Measurements from ENCODE around the gene NR6A1.

Gene NR6A1

GRCh38 chr9:124771021-124771866 lies at the start of gene NR6A1:
TSS of gene NR6A1 (minus strand) at chr9:124771311.
- no peak for TF ChIP-seq ZNF274 (IDR thresholded peaks at IDR 0.05; ENCODE audit: low read depth, low read length)
- H3K4me3 ChIP-seq (ENCODE audit: low read length) = peak within 1 kb of the TSS; percentile 72

DNA sequence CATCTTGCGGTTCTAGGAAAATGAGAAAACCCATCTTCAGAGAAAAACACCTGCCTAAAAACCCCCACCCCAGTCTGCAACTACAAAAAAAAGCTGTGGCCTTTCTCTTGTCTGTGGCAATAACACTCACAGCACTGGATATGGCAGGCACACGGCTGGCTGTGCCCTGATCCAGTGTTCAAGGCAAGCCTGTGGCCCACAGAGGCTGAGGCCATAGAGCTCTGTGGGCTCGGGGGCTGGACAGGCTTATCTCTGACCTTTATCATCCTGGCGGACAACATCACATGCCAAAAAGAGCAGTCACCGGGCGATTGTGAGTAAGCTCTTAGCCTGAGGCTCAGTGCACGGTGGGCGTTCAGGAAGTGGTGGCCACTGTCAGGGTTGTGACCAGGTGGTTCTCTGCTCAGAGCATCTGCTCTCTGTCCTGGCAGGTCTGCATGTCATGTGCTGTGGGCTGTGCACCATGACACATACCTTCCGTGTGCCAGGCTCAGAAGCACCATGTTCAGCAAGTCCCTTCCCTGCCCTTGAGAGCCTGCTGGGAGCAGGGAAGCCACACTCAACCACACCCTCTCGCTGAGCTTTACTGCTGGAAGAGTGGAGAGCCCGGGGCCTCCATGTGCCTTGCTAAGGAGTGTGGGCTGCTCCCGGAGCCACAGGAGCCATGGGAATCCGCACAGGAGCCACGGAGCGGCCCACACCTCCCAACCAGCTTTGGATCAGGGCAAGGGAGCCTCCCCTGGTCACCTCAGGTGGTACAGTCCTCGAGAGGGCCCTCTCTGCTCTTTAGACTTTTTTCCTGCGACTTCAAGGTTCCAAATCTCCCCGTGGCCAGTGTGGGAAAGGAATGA lies 47.5 kb upstream of the NR6A1 start:
- no peak for TF ChIP-seq ZNF274 (IDR thresholded peaks at IDR 0.05; ENCODE audit: low read depth, low read length)
- H3K4me3 ChIP-seq (ENCODE audit: low read length) = no peak overlapping the region

GRCh38 chr9:124815601-124816000 lies 44.5 kb upstream of the NR6A1 start:
- no peak overlapping the region for H3K4me3 ChIP-seq (ENCODE audit: low read length)
- TF ChIP-seq ZNF274 (IDR thresholded peaks at IDR 0.05; ENCODE audit: low read depth, low read length) = no peak

- no peak overlapping the region for H3K4me3 ChIP-seq (ENCODE audit: low read length)
- no peak for TF ChIP-seq ZNF274 (IDR thresholded peaks at IDR 0.05; ENCODE audit: low read depth, low read length)
Observed at GRCh38 chr9:124814164-124814535, 43.0 kb upstream of the NR6A1 start.

DNA sequence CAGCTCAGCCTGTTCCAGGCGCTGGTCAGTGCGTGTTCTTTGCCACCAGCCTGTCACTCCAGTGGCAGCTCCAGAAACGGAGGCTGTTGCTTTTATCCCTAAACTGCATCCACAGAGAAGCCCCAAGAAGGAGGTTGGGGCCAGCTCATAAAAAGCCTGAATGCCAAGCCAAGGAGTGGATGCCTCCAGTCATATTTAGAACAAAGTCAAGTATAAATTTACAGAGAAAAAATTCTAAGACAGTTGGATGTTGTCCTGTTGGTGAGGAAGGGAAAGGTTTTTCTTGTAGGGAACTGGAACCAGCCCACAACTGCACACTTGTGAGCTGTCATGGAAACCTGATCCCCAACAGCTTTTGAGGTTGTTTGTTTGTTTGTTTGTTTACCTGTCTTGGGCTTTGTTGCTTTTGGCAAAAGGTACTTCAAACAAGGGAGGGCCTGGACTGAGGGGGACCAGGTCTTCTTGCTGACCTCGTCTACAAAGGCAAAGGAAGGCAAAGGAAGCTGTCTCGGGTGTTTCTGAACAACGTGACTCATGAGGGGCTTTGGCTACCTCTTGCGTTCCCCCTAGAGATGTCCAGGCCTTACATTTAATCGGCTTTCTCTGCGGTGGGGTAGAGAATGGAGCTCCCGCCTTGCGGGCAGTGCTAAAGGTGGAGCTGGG lies 42.5 kb upstream of the NR6A1 start:
- no peak overlapping the region for H3K4me3 ChIP-seq (ENCODE audit: low read length)

DNA sequence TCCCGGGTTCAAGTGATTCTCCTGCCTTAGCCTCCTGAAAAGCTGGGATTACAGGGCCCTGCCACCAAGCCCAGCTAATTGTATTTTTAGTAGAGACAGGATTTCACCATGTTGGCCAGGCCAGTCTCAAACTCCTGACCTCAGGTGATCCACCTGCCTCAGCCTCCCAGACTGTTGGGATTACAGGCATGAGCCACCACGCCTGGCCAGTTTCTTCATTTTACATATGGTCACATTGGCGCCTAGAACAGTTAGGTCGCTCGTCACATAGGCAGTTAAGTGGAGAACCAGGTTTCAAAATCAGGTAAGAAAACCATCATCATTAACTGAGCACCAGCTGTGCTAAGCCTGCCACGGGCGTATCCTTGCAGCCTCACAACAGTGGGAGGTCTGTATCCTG lies 41.9 kb upstream of the NR6A1 start:
- TF ChIP-seq ZNF274 (IDR thresholded peaks at IDR 0.05; ENCODE audit: low read depth, low read length) = no peak
- no peak overlapping the region for H3K4me3 ChIP-seq (ENCODE audit: low read length)

More for the DNA sequence above, 42.5 kb upstream of the NR6A1 start:
- TF ChIP-seq ZNF274 (IDR thresholded peaks at IDR 0.05; ENCODE audit: low read depth, low read length) = no peak

DNA sequence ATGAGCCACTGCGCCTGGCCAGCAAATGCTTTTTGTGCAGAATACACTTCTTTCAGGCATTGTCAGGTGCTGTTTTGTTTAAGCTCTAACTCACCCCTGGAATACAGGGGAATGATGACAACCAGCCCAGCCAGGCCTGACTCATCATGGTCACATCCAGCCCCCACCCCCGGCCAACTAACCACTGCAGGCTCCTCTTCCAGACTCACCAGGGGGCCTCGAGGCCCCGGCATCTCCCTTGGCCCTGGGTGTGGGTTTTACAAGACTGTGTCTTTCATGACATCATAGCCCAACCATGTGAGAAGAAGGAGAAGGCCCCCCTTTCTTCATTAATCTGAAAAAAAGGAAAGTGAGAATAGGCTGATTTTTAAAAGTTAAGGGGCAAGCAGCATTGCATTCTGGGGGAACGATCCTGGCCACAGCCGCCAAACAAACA lies 41.3 kb upstream of the NR6A1 start:
- no peak overlapping the region for H3K4me3 ChIP-seq (ENCODE audit: low read length)
- no peak for TF ChIP-seq ZNF274 (IDR thresholded peaks at IDR 0.05; ENCODE audit: low read depth, low read length)

GRCh38 chr9:124810663-124811355 lies 39.7 kb upstream of the NR6A1 start:
- no peak for TF ChIP-seq ZNF274 (IDR thresholded peaks at IDR 0.05; ENCODE audit: low read depth, low read length)
- H3K4me3 ChIP-seq (ENCODE audit: low read length) = no peak overlapping the region

GRCh38 chr9:124809741-124810500 lies 38.8 kb upstream of the NR6A1 start:
- TF ChIP-seq ZNF274 (IDR thresholded peaks at IDR 0.05; ENCODE audit: low read depth, low read length) = no peak
- no peak overlapping the region for H3K4me3 ChIP-seq (ENCODE audit: low read length)

GRCh38 chr9:124809211-124809610 lies 38.1 kb upstream of the NR6A1 start:
- TF ChIP-seq ZNF274 (IDR thresholded peaks at IDR 0.05; ENCODE audit: low read depth, low read length) = no peak
- H3K4me3 ChIP-seq (ENCODE audit: low read length) = no peak overlapping the region

DNA sequence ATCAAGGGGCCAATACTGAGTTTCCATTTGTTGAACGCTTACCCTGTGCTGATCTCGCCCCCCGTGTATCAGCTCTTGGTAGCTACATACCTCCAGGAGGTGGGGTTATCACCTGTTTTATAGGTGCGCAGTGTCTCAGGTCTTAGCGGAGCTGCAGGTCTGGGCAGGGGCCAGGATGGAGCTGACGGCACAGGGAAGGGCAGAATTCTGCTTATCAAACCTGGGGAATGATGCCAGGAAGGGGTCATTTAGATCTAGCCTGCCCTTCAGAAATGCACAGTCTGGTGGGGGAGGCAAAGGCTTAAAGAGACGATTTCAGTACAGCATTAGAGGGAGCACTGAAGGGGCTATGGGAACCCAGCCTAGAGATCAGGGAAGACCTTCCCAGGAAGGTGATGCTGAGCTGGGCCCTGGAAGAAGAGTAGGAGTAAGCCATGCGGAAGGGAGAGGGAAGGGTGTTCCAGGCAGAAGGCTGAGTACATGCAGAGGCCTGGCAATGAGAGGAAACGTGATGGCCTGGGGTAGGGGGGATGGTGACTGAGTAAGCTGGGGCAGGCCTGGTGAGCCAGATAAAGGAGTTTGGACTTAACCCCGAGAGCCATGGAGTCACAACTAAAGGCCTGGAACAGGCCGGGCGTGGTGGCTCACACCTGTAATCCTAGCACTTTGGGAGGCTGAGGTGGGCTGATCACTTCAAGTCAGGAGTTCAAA lies 37.3 kb upstream of the NR6A1 start:
- TF ChIP-seq ZNF274 (IDR thresholded peaks at IDR 0.05; ENCODE audit: low read depth, low read length) = no peak
- no peak overlapping the region for H3K4me3 ChIP-seq (ENCODE audit: low read length)

GRCh38 chr9:124805186-124805585 lies 34.1 kb upstream of the NR6A1 start:
- TF ChIP-seq ZNF274 (IDR thresholded peaks at IDR 0.05; ENCODE audit: low read depth, low read length) = no peak

GRCh38 chr9:124803911-124804310 lies 32.8 kb upstream of the NR6A1 start:
- no peak for TF ChIP-seq ZNF274 (IDR thresholded peaks at IDR 0.05; ENCODE audit: low read depth, low read length)
- no peak overlapping the region for H3K4me3 ChIP-seq (ENCODE audit: low read length)

More at GRCh38 chr9:124805186-124805585, 34.1 kb upstream of the NR6A1 start:
- H3K4me3 ChIP-seq (ENCODE audit: low read length) = no peak overlapping the region

All from GM08714 (cell line).